ENCODE data around the gene SPOUT1. TPM values are rescaled to one million over a fixed set of nuclear protein-coding genes. Genes with fewer than 3 reads are reported as not detected.

The SPOUT1 gene
- total and polyA plus RNA-seq, 2 donors (not counting 1 experiment from before 2014, with no cell fraction given): 73.0 to 86.4 TPM

GRCh38 chr9:128828719-128829452 lies 708 bp downstream of the SPOUT1 start:
- Histone ChIP-seq H3K9me3 (ENCODE audit: control extremely low read depth in 1 of 3, control insufficient read depth in 2 of 3, insufficient read depth in 1 of 3, low read length in 2 of 3) (no peaks in the 10 kb centered on the region), H3K36me3 (replicated peaks in 1 of 2; ENCODE audit: control extremely low read depth in 1 of 2, control insufficient read depth in 1 of 2, extremely low read depth in 1 of 2, insufficient read depth in 2 of 2, low read length in 1 of 2) (peaks cover 0 to 33% of the 10 kb centered on the region in 2 experiments), H3K4me1 (ENCODE audit: control insufficient read depth in 2 of 2, insufficient read depth in 2 of 2, low read length in 2 of 2) (peaks cover 12 to 17% of the 10 kb centered on the region in 2 donors), H3K4me2 (replicated peaks; ENCODE audit: low read depth, low read length, poor library complexity, severe bottlenecking) (peak overlapping the region; percentile 74), H4K20me1 (ENCODE audit: control insufficient read depth, insufficient read depth, low read length, poor library complexity, severe bottlenecking) (peaks cover 4% of the 10 kb centered on the region), H3K9ac (ENCODE audit: low read length) (peak overlapping the region; percentile 79), H3K27me3 (replicated peaks in 1 of 4; ENCODE audit: control extremely low read depth in 1 of 4, control insufficient read depth in 3 of 4, insufficient read depth in 4 of 4, low read length in 3 of 4) (no peaks in the 10 kb centered on the region), H3K4me3 (ENCODE audit: control extremely low read depth in 1 of 5, extremely low read depth in 1 of 5, insufficient read depth in 1 of 5, low read depth in 2 of 5, low read length in 4 of 5) (peak overlapping the region; percentile 43 to 97 (median 91)), H2AFZ (ENCODE audit: insufficient read depth, low read depth, low read length, poor library complexity, severe bottlenecking) (peak overlapping the region; percentile 83), H3K79me2 (ENCODE audit: control insufficient read depth, insufficient read depth, low read length) (peaks cover 20% of the 10 kb centered on the region), H3K27ac (ENCODE audit: low read length in 2 of 2) (peak overlapping the region; percentile 42 to 74)
- Mint-ChIP-seq H3K27ac (peak overlapping the region; percentile 95), H3K4me3 (peak overlapping the region; percentile 97), H3K4me1 (peaks cover 19% of the 10 kb centered on the region), H3K9me3 (ENCODE audit: insufficient read depth) (no peaks in the 10 kb centered on the region), H3K27me3 (no peaks in the 10 kb centered on the region)
- DNase-seq (peak; percentile 4), ATAC-seq (ENCODE audit: low read depth) (no peak)
- ChIA-PET POLR2A (interaction anchor here (0.6 to 0.8 kb wide), 2 partner anchors 76 to 118 kb away, joined by 3 read pairs; no protein-coding TSS in a partner anchor), CTCF (interaction anchor here (1.2 to 2.4 kb wide), 4 partner anchors 11 to 99 kb away, joined by 5 to 14 read pairs (median 8); partner anchors contain the start of gene ENDOG)
- intact Hi-C loops (cut with micrococcal nuclease): loop anchor here (1.0 kb wide), 5 partner anchors 11 to 140 kb away; partner anchors contain the start of genes DOLK, ENDOG, LRRC8A and NUP188
- TF ChIP-seq, protein P1, sequence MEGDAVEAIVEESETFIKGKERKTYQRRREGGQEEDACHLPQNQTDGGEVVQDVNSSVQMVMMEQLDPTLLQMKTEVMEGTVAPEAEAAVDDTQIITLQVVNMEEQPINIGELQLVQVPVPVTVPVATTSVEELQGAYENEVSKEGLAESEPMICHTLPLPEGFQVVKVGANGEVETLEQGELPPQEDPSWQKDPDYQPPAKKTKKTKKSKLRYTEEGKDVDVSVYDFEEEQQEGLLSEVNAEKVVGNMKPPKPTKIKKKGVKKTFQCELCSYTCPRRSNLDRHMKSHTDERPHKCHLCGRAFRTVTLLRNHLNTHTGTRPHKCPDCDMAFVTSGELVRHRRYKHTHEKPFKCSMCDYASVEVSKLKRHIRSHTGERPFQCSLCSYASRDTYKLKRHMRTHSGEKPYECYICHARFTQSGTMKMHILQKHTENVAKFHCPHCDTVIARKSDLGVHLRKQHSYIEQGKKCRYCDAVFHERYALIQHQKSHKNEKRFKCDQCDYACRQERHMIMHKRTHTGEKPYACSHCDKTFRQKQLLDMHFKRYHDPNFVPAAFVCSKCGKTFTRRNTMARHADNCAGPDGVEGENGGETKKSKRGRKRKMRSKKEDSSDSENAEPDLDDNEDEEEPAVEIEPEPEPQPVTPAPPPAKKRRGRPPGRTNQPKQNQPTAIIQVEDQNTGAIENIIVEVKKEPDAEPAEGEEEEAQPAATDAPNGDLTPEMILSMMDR (IDR thresholded peaks at IDR 0.05): no peak
- WGBS (ENCODE audit: insufficient coverage): 28% methylated on average over 14 of the region's 18 CpGs

GRCh38 chr9:128828267-128828666 lies 1.3 kb downstream of the SPOUT1 start:
- H2AFZ ChIP-seq (ENCODE audit: insufficient read depth, low read depth, low read length, poor library complexity, severe bottlenecking): no peak overlapping the region
- Mint-ChIP-seq H3K9me3 (ENCODE audit: insufficient read depth) (no peaks in the 10 kb centered on the region), H3K27me3 (no peaks in the 10 kb centered on the region), H3K4me1 (peaks cover 19% of the 10 kb centered on the region), H3K4me3 (peak overlapping the region; percentile 97), H3K27ac (peak overlapping the region; percentile 56)
- 92% methylated on average over 4 of the region's 8 CpGs for WGBS (ENCODE audit: insufficient coverage)
- H3K4me1 ChIP-seq (ENCODE audit: control insufficient read depth in 2 of 2, insufficient read depth in 2 of 2, low read length in 2 of 2): peaks cover 12 to 17% of the 10 kb centered on the region in 2 donors
- DNase-seq (no peak), ATAC-seq (ENCODE audit: low read depth) (no peak)
- H3K9ac ChIP-seq (ENCODE audit: low read length): peak overlapping the region; percentile 79
- peaks cover 0 to 31% of the 10 kb centered on the region in 2 experiments for H3K36me3 ChIP-seq (replicated peaks in 1 of 2; ENCODE audit: control extremely low read depth in 1 of 2, control insufficient read depth in 1 of 2, extremely low read depth in 1 of 2, insufficient read depth in 2 of 2, low read length in 1 of 2)
- H3K9me3 ChIP-seq (ENCODE audit: control extremely low read depth in 1 of 3, control insufficient read depth in 2 of 3, insufficient read depth in 1 of 3, low read length in 2 of 3): no peaks in the 10 kb centered on the region
- TF ChIP-seq EZH2 (IDR thresholded peaks at IDR 0.05; ENCODE audit: borderline replicate concordance, insufficient read depth, low read depth, low read length, poor library complexity, severe bottlenecking): no peak
- TF ChIP-seq, protein P1 (IDR thresholded peaks at IDR 0.05): no peak
- peak overlapping the region; percentile 74 for H3K4me2 ChIP-seq (replicated peaks; ENCODE audit: low read depth, low read length, poor library complexity, severe bottlenecking)
- no peak overlapping the region for H3K4me3 ChIP-seq (ENCODE audit: control extremely low read depth in 1 of 5, extremely low read depth in 1 of 5, insufficient read depth in 1 of 5, low read depth in 2 of 5, low read length in 4 of 5)
- ChIA-PET CTCF (interaction anchor here (2.4 kb wide), 1 partner anchor 10 kb away, joined by 14 read pairs; the partner anchor contains the start of gene ENDOG), POLR2A (no interaction called here)
- H4K20me1 ChIP-seq (ENCODE audit: control insufficient read depth, insufficient read depth, low read length, poor library complexity, severe bottlenecking): peaks cover 4% of the 10 kb centered on the region
- H3K27me3 ChIP-seq (replicated peaks in 1 of 4; ENCODE audit: control extremely low read depth in 1 of 4, control insufficient read depth in 3 of 4, insufficient read depth in 4 of 4, low read length in 3 of 4): no peaks in the 10 kb centered on the region
- H3K27ac ChIP-seq (ENCODE audit: low read length in 2 of 2): no peak overlapping the region
- intact Hi-C loops (cut with micrococcal nuclease): no loop called here
- peaks cover 20% of the 10 kb centered on the region for H3K79me2 ChIP-seq (ENCODE audit: control insufficient read depth, insufficient read depth, low read length)

Measured in B cell (primary cell).